Pulmonary artery endothelial cell (primary cell): ENCODE measurements around the gene TIAL1. TPM values are rescaled to one million over a fixed set of nuclear protein-coding genes. Genes with fewer than 3 reads are reported as not detected.
"Not testable (repeated sequence)": the region's sequence is repeated elsewhere in the genome, so short reads cannot be mapped to it uniquely, and the experiment has no call there.

ENCODE experiments used
- DNase-seq: peaks from one replicate; pipeline ENCODE4 v3.0.0-alpha.2; 2011; ENCODE audit warnings: low read depth, low spot score
- total RNA-seq: library from RNA; depleted of rRNA; stranded (reverse); fragments of >200 nt; gene quantifications from 2 replicates; pipeline ENCODE4 v1.2.3, GENCODE V29; 2014

TIAL1 gene
- total RNA-seq, 1 donor from 2014 or later, result 22.0 TPM

- no peak for DNase-seq
Measured at GRCh38 chr10:119531067-119531466, 65.7 kb downstream of the TIAL1 start.

GRCh38 chr10:119528663-119529237, 68.0 kb downstream of the TIAL1 start:
- not testable (repeated sequence) for DNase-seq

GRCh38 chr10:119526621-119527592, 69.9 kb downstream of the TIAL1 start:
- no peak for DNase-seq

GRCh38 chr10:119526149-119526548, 70.6 kb downstream of the TIAL1 start:
- DNase-seq, result no peak

- no peak for DNase-seq
Measured at GRCh38 chr10:119525116-119525515, 71.6 kb downstream of the TIAL1 start.

GRCh38 chr10:119524720-119525070, 72.1 kb downstream of the TIAL1 start:
- DNase-seq, result no peak

- no peak for DNase-seq
Measured at GRCh38 chr10:119523895-119524719, 72.7 kb downstream of the TIAL1 start.

Other genes with a start within 250 kb of the TIAL1 start
- gene RGS10, start 54.2 kb downstream of the TIAL1 start, total RNA-seq, result 23.3 and 29.6 TPM in 2 replicates
- 12.7 and 21.0 TPM in 2 replicates for gene BAG3, start 54.4 kb upstream of the TIAL1 start, total RNA-seq
- gene INPP5F, start 129.1 kb upstream of the TIAL1 start, total RNA-seq, result 20.5 and 27.6 TPM in 2 replicates